ENCODE results near the gene CHRM2. TPM values are rescaled to one million over a fixed set of nuclear protein-coding genes. Genes with fewer than 3 reads are reported as not detected.

The CHRM2 gene
- total RNA-seq, 4 donors from 2014 or later = 6.6 to 29.5 (median 10.7) TPM

DNA sequence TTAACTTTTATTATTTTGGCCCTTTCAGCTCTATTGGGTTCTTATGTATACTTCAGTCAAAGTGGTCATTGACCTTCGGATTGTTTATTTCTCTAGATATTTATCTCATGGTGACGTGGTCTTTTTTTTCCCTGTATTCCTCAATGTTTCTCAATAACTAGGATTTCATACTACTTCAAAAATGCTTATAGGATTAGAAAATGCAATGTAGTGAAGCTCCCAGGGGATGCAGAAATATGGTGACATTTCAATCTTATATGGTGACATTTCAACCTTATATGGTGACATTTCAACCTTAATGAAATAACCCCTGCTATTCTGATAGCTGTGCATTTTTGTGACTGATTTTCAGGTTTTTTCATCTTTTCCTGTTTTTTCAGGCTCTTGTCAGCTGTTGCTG is 51.4 kb downstream of the CHRM2 start:
- WGBS, 2 donors (ENCODE audit: low coverage in 1 of 2) = 45 to 55% methylated on average over 2 of the region's 2 CpGs

DNA sequence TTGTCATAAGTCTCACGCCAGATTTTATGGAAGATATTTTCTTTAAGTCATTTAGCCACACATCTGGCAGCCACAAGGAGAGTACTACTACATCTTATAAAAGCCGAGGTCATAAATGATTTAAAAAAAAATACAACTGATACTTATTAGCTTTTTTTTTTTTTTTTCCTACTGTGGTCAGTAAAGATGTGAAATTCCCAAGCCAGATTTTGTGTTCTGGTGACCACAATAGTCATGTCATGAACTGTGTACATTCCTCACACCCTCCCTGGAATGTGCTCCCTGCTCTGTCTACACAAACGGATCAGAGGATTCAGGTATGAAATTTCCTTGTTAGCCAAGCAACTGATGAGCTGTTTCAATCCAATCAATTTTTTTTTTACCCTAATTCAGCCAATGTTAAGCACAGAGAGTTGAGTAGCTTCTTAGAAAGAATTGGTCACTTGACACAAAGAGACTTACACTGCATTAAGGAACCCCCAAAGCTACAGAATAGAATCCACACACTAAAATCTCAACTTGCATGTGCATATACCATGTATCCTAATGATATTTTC is 54.7 kb downstream of the CHRM2 start:
- in situ Hi-C loops (cut with MboI; ENCODE audit: low pct_ligation_motif_present in 1 of 4, low pct_unique_long_range_greater_than_20kb in 1 of 4, low sequenced_read_pairs in 3 of 4) (no loop called here), intact Hi-C loops (cut with DNase I; ENCODE audit: low total_unique reads) (no loop called here)
- Histone ChIP-seq H3K9me3 (no peaks in the 10 kb centered on the region), H3K27me3 (no peaks in the 10 kb centered on the region), H3K27ac (no peak overlapping the region), H3K4me1 (no peaks in the 10 kb centered on the region), H3K36me3 (no peaks in the 10 kb centered on the region), H3K4me3 (no peak overlapping the region)
- TF ChIP-seq POLR2AphosphoS5 (IDR thresholded peaks at IDR 0.05) = no peak
- TF ChIP-seq, protein P1, sequence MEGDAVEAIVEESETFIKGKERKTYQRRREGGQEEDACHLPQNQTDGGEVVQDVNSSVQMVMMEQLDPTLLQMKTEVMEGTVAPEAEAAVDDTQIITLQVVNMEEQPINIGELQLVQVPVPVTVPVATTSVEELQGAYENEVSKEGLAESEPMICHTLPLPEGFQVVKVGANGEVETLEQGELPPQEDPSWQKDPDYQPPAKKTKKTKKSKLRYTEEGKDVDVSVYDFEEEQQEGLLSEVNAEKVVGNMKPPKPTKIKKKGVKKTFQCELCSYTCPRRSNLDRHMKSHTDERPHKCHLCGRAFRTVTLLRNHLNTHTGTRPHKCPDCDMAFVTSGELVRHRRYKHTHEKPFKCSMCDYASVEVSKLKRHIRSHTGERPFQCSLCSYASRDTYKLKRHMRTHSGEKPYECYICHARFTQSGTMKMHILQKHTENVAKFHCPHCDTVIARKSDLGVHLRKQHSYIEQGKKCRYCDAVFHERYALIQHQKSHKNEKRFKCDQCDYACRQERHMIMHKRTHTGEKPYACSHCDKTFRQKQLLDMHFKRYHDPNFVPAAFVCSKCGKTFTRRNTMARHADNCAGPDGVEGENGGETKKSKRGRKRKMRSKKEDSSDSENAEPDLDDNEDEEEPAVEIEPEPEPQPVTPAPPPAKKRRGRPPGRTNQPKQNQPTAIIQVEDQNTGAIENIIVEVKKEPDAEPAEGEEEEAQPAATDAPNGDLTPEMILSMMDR (IDR thresholded peaks at IDR 0.05) = no peak
- no peak for TF ChIP-seq POLR2A (IDR thresholded peaks at IDR 0.05)
- TF ChIP-seq EP300 (IDR thresholded peaks at IDR 0.05; ENCODE audit: low read depth) = no peak
- DNase-seq = no peak
- 48 to 56% methylated on average over 3 of the region's 3 CpGs for WGBS, 2 donors (ENCODE audit: low coverage in 1 of 2)

More for the DNA sequence above, 51.4 kb downstream of the CHRM2 start:
- H3K4me3 ChIP-seq = no peak overlapping the region
- intact Hi-C loops (cut with DNase I; ENCODE audit: low total_unique reads) (no loop called here), in situ Hi-C loops (cut with MboI; ENCODE audit: low pct_ligation_motif_present in 1 of 4, low pct_unique_long_range_greater_than_20kb in 1 of 4, low sequenced_read_pairs in 3 of 4) (no loop called here)
- no peak for TF ChIP-seq EP300 (IDR thresholded peaks at IDR 0.05; ENCODE audit: low read depth)
- TF ChIP-seq, protein P1 (IDR thresholded peaks at IDR 0.05) = no peak
- TF ChIP-seq POLR2AphosphoS5 (IDR thresholded peaks at IDR 0.05) = no peak
- no peak for TF ChIP-seq POLR2A (IDR thresholded peaks at IDR 0.05)
- no peaks in the 10 kb centered on the region for H3K9me3 ChIP-seq
- H3K36me3 ChIP-seq = no peaks in the 10 kb centered on the region
- no peaks in the 10 kb centered on the region for H3K27me3 ChIP-seq
- DNase-seq = no peak
- no peaks in the 10 kb centered on the region for H3K4me1 ChIP-seq
- H3K27ac ChIP-seq = no peak overlapping the region

DNA sequence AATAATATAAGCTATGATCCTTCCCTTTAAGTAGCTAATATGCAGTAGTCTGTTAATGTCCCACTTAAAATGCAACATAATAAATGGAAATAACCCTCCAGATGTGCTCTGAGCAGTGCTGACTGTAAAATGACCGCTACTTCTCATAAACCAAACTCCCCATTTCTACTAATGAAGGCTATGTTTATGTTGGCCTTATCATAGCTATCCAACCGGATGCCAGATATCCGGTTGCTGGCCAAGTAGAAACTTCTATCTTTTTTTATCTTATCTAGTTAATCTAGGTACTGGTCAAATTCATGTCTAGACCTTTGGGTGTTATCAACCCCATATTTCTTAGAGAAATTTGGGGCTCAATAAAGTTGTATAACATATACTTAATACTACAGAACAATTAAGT is 56.6 kb downstream of the CHRM2 start:
- Histone ChIP-seq H3K4me1 (no peaks in the 10 kb centered on the region), H3K9me3 (no peaks in the 10 kb centered on the region), H3K27me3 (no peaks in the 10 kb centered on the region), H3K4me3 (no peak overlapping the region), H3K36me3 (no peaks in the 10 kb centered on the region), H3K27ac (no peak overlapping the region)
- in situ Hi-C loops (cut with MboI; ENCODE audit: low pct_ligation_motif_present in 1 of 4, low pct_unique_long_range_greater_than_20kb in 1 of 4, low sequenced_read_pairs in 3 of 4) (no loop called here), intact Hi-C loops (cut with DNase I; ENCODE audit: low total_unique reads) (no loop called here)
- WGBS, 2 donors (ENCODE audit: low coverage in 1 of 2) = 36 to 39% methylated on average over 3 of the region's 3 CpGs
- DNase-seq = no peak
- TF ChIP-seq POLR2A (IDR thresholded peaks at IDR 0.05) = no peak
- TF ChIP-seq, protein P1 (IDR thresholded peaks at IDR 0.05) = no peak
- no peak for TF ChIP-seq POLR2AphosphoS5 (IDR thresholded peaks at IDR 0.05)
- no peak for TF ChIP-seq EP300 (IDR thresholded peaks at IDR 0.05; ENCODE audit: low read depth)

DNA sequence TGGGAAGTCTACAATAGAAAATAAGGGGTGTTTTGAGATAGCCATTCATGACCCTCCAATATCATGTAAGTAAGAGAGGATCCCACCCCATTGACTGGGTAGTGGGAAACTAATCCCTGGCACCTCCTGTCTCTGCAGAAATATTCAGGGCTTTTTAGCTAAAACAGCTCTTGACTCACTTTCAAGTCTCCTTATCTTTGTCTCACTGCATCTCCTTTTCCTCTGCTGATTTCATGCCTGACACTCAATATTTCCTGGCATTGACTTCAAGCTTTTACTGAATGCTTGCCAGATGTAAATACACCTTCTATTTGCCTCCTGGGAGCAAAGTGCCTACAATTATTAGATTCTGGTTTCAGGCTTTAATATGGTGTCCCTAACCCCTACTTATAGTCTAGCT is 57.1 kb downstream of the CHRM2 start:
- in situ Hi-C loops (cut with MboI; ENCODE audit: low pct_ligation_motif_present in 1 of 4, low pct_unique_long_range_greater_than_20kb in 1 of 4, low sequenced_read_pairs in 3 of 4) (no loop called here), intact Hi-C loops (cut with DNase I; ENCODE audit: low total_unique reads) (no loop called here)
- TF ChIP-seq EP300 (IDR thresholded peaks at IDR 0.05; ENCODE audit: low read depth) (no peak), POLR2AphosphoS5 (IDR thresholded peaks at IDR 0.05) (no peak), POLR2A (IDR thresholded peaks at IDR 0.05) (no peak)
- TF ChIP-seq, protein P1 (IDR thresholded peaks at IDR 0.05) = no peak
- DNase-seq = no peak
- H3K9me3 ChIP-seq = no peaks in the 10 kb centered on the region
- H3K36me3 ChIP-seq = no peaks in the 10 kb centered on the region
- no peak overlapping the region for H3K27ac ChIP-seq
- H3K27me3 ChIP-seq = no peaks in the 10 kb centered on the region
- no peak overlapping the region for H3K4me3 ChIP-seq
- H3K4me1 ChIP-seq = no peaks in the 10 kb centered on the region
